RWPE1 (cell line): ENCODE measurements around the gene OSBPL7.
A peak's percentile ranks its signal among the peaks of the same experiment; 100 is the strongest.

ENCODE experiments used
- CTCF ChIA-PET: fragments of 350-600 bp; sonication (Branson Sonifier 250); formaldehyde crosslinking; extraction: SDS; loops from one replicate; lab custom pipeline; 2021; lab: Yijun Ruan, JAX
- POLR2A ChIA-PET: fragments of 400-600 bp; formaldehyde crosslinking; extraction: SDS; loops from one replicate; lab custom pipeline; 2020; ENCODE audit warnings: antibody characterized with exemption; ENCODE audit not compliant: low non-redundant PET; lab: Yijun Ruan, JAX
- DNase-seq: peaks from one replicate; pipeline ENCODE4 v3.0.0; 2012; ENCODE audit warnings: low spot score
- H3K27ac ChIP-seq: fragments of 450-650 bp; 2 replicates; pipeline ENCODE4 v1.5.1; 2017
- CTCF ChIP-seq: fragments of 450-650 bp; conservative IDR thresholded peaks from 2 replicates; pipeline ENCODE4 v1.5.1; 2017; ENCODE audit warnings: low read depth, mild to moderate bottlenecking

Gene OSBPL7

GRCh38 chr17:47844814-47845715, 23.5 kb upstream of the OSBPL7 start:
- H3K27ac ChIP-seq: peak overlapping the region; percentile 20
- ChIA-PET POLR2A (no interaction called here), CTCF (interaction anchor here (0.5 to 4.2 kb wide), 7 partner anchors 13 to 66 kb away, joined by 3 to 77 read pairs (median 4); partner anchors contain the start of genes LRRC46 and MRPL10)
- TF ChIP-seq CTCF: peak; percentile 37
- DNase-seq: no peak

- peak overlapping the region; percentile 20 for H3K27ac ChIP-seq
- TF ChIP-seq CTCF: no peak
- POLR2A ChIA-PET: no interaction called here
- no peak for DNase-seq
- CTCF ChIA-PET: interaction anchor here (0.6 to 4.2 kb wide), 5 partner anchors 13 to 51 kb away, joined by 3 to 77 read pairs (median 4); partner anchors contain the start of genes LRRC46 and MRPL10
These were observed 22.6 kb upstream of the OSBPL7 start for GRCh38 chr17:47844227-47844626.

GRCh38 chr17:47843391-47843730, 21.8 kb upstream of the OSBPL7 start:
- ChIA-PET CTCF (interaction anchor here (0.6 to 4.2 kb wide), 13 partner anchors 12 to 175 kb away, joined by 3 to 78 read pairs (median 5); partner anchors contain the start of genes PNPO and SP2), POLR2A (interaction anchor here (1.0 kb wide), 1 partner anchor 46 kb away, joined by 4 read pairs; no protein-coding TSS in a partner anchor)
- peak overlapping the region; percentile 51 for H3K27ac ChIP-seq
- DNase-seq: no peak
- TF ChIP-seq CTCF: peak; percentile 68

GRCh38 chr17:47841488-47842291, 20.1 kb upstream of the OSBPL7 start:
- POLR2A ChIA-PET: interaction anchor here (1.9 kb wide), 1 partner anchor 54 kb away, joined by 9 read pairs; the partner anchor contains the start of gene SP2

GRCh38 chr17:47840742-47841487, 19.3 kb upstream of the OSBPL7 start, which contains the start of gene SCRN2:
Gene SCRN2 (minus strand): TSS chr17:47841273. CDS start chr17:47840843, 430 bp downstream.
- ChIA-PET POLR2A (interaction anchor here (1.0 to 1.9 kb wide), 2 partner anchors 55 to 56 kb away, joined by 3 to 9 read pairs; partner anchors contain the start of gene SP2), CTCF (interaction anchor here (0.5 to 4.1 kb wide), 21 partner anchors 10 to 349 kb away, joined by 3 to 102 read pairs (median 5); partner anchors contain the start of genes CBX1, LRRC46, MRPL10 and OSBPL7)
- peak; percentile 99 for TF ChIP-seq CTCF
- H3K27ac ChIP-seq: peak within 1 kb of the TSS; percentile 73
- peak; percentile 79 for DNase-seq

More at GRCh38 chr17:47841488-47842291, 20.1 kb upstream of the OSBPL7 start:
- H3K27ac ChIP-seq: peak overlapping the region; percentile 73
- DNase-seq: no peak
- CTCF ChIA-PET: interaction anchor here (0.6 to 4.1 kb wide), 18 partner anchors 9 to 348 kb away, joined by 3 to 102 read pairs (median 4); partner anchors contain the start of genes CBX1, OSBPL7, PNPO and SP2
- peak; percentile 11 for TF ChIP-seq CTCF
